C1 segment of cervical spinal cord (tissue), 14 donors: ENCODE data around the gene PLA2G4D.

Experiments used
- DNase-seq, 14 donors: peaks; one replicate each; lab custom pipeline; 2025; lab: John Stamatoyannopoulos, UW

PLA2G4D gene, protein sequence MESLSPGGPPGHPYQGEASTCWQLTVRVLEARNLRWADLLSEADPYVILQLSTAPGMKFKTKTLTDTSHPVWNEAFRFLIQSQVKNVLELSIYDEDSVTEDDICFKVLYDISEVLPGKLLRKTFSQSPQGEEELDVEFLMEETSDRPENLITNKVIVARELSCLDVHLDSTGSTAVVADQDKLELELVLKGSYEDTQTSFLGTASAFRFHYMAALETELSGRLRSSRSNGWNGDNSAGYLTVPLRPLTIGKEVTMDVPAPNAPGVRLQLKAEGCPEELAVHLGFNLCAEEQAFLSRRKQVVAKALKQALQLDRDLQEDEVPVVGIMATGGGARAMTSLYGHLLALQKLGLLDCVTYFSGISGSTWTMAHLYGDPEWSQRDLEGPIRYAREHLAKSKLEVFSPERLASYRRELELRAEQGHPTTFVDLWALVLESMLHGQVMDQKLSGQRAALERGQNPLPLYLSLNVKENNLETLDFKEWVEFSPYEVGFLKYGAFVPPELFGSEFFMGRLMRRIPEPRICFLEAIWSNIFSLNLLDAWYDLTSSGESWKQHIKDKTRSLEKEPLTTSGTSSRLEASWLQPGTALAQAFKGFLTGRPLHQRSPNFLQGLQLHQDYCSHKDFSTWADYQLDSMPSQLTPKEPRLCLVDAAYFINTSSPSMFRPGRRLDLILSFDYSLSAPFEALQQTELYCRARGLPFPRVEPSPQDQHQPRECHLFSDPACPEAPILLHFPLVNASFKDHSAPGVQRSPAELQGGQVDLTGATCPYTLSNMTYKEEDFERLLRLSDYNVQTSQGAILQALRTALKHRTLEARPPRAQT

DNA sequence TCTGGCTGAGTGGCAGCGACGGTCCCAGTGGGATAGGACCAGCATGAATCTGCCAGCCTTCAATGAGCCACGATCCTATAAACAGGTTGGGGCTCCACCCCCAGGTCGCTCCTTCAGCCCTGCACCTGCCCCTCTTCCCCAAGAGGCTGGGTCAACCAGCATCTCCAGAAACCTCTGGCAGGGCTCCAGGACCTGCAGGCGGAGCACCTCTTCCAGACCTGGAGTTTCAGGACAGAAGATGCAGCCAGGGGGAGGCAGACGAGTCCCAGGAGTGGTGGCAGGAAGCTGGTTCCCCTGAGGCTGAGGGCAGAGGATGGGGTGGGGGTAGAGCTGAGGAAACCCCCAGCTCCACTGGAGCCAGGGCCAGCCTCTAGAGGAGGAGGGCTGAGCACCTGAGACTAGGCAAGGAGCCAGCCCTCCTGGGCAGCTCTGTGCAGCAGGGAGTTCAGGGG is at the start of gene PLA2G4D:
Gene PLA2G4D (minus strand): TSS at position 51 of the 452 bp plus-strand sequence. CDS start 103 bp downstream, outside the sequence.
- no peak for DNase-seq

DNA sequence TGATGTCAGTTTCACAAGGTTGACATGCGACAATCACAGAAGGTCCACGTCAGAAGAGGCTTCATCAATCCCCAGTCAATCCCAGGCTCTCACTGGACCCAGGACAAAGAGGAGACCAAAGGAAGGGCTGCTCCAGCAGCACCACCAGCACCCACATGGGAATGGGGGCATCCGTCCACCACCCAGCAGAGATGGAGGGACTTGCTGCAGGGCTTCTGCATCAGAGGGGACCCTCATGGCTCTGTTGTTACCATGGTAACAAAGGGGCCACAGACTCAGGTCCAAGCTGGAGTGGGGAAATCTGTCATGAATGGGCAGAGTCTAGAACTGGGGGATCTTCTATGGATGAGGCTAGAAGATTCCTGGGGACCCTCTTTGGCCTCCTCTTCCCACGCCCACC is 49.0 kb upstream of the PLA2G4D start:
- no peak for DNase-seq

DNA sequence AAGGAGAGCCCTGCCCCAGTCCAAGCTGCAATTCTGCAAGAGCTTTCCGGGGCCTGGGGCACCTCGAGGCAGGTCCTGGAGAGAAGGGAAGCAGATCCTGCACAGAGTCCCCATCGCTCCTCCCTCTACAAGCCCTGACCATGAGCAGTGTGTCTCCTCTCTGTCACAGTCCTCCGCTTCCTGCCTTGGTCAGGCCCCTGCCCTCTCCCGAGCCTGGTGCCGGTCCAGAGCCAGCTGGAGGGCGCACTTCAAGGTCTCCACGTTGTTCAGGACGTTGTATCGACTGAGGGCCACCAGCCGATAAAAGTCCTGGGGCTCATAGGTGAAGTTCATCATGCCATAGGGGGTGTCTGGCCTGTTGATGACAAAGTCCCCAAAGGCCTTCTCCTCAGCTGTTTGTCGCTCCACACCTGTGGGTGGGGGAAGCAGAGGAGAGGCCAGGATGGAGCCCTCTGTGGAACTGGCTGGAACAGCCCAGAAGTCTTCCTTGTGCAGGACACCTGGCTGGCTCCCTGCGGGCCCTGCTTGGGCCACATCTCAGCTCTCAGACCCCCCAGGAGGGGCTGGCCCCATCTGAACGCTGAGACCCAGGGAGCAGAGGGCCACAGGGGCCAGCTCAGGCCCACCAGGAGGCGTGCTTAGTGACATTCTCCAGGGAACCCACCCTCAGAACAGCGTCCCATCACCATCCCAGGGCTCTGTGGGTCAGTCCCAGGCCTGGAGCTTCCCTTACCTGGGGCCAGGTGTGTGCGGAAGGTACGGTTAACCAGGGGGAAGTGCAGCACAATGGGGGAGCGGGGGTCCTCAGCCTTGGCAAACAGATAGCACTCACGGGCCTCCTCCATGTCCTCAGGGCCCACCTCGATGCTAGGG is 47.7 kb upstream of the PLA2G4D start:
- no peak for DNase-seq

DNA sequence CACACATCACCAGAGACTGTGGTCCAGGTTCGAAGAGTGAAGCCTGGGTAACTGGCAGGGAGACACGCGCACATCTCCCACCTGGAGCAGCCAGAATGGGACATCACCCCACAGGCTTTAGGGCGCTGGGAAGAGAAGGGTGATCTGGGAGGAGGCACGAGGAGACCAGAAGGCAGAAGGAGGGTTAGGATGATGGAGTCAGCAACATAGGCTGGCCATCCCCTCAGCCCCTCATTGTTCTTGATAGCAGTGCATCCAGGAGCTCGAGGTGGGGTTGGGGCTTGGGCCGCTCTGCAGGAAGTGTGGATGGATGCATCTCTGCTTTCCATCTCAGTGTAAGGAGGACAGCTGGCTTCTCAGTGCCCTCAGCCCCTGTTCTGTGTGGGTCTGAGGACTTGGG is 46.9 kb upstream of the PLA2G4D start:
- no peak for DNase-seq

DNA sequence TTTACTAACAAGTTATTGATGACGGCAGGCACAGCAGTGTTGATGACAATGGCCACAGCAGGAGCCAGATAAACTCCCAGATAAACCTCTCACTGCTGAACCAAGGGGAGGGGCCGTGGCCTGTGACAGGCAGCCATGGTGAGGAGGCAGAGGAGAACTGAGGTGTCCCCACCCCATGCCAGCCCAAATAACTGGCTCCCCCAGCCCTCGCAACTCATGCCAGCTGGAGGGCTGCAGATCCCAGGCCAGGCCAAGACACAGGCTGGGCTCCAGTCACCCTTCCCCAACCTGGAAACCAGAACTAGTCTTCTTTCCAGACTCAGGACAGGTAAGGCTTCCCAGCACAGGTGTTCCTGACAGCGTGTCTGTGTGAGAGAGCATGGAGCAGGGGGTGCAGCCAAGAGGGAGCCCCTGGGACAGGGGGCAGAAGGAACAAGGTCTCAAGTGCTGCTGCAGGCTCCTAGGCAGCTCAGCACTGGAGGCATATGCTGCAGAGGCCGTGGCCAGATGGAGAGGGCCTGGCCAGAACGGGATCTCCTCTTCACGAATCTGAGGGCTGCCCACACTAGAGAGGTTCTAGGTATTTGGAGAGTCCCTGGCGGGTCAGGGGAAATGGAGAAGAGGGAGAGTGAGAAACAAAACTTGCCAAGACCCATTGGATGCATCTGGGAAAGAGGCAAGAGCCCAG is 46.2 kb upstream of the PLA2G4D start:
- no peak for DNase-seq

DNA sequence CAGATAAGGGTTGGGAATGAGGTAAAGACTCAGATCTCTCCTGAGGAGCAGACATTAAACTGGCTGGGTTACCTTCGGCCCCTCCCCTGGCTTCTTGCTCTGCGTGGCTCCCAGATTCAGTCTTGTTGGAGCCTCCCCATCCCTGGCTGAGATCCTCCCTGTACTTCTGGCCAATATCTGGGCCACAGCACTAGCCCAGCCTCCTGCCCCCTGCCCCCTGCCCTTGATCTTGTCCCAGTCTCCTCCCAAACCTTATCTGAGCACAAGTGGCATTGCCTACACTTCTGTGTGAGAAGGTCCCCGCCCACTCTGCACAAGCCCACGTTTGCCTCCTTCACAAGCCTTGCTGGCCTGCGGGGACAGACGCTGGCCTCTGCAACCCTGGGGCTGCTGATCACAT is 45.2 kb upstream of the PLA2G4D start:
- no peak for DNase-seq

DNA sequence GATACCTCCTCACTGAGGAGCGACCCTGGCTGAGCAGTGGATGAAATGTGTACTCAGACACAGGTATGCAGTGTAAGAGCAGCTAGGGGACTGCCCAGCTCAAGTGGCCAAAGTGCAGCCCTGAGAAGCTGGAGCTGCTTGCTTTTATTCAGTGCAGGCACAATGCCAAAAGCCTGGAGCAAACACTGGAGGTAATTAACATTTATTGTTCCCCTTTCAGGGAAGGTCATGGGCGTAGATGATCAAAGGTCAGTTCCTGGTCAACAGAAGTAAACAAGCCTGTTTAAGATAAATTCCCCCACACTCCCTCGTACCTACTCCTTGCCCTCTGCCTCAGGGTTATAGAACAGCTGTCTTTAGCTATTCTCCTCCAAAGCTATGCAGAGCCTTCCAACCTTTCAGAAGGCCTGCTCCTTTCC is 44.6 kb upstream of the PLA2G4D start:
- DNase-seq = no peak

DNA sequence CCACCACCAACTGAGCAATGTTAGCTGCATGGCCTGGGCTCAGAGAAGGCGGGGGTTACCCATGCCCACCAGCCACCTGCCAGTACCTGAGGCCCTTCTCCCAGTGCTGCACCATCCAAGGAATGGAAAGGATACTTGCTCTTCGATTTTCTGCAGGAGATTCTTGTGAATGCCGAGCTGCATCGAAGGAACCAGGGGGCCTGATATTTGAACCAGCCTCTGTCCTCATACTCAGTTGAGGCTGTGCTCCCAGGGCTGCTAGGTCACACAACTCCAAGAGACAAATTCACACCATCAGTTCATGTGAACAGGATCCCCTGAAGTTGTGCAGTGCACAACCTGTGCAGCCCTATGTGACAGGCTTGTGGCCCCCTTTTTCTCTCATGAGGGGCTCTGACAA is 44.0 kb upstream of the PLA2G4D start:
- no peak for DNase-seq

DNA sequence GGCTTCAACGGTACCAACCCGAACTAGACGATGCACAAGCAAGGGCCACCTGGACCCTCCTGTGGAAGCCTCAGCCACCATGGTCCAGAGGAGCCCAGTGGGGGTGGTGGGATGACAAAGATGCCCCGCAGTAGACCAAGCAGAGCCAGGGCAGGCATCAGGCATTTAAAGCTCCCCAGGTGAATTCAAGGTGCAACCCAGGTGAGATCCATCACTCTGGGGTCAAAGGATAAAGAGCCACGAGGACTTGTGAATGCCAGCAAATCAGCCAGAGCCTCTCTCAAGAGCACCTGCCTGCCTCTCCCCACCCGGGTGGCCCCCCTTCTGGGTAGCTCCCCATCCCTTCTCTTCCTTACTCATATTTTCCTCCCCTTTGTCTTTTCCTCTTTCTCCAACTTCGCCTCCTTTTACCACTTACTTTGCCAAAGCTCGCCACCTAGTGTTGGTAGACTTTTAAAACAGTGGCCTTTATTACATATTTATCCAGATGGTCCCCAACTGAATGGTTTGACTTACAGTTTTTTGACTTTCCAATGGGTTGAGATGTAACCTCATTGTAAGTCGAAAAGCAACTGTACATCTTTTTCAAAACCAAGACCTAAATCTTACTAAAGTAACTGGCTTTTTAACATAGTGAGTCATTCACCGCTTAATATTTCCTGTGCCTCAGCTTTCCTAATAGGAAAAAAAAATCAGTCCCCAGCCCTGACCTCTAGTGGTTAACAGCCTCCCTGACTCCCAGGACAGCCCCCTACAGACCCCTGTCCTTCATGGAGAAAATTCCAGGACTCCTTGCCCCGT is 43.3 kb upstream of the PLA2G4D start:
- DNase-seq = peak in 1 of 14 donors; percentile 4

DNA sequence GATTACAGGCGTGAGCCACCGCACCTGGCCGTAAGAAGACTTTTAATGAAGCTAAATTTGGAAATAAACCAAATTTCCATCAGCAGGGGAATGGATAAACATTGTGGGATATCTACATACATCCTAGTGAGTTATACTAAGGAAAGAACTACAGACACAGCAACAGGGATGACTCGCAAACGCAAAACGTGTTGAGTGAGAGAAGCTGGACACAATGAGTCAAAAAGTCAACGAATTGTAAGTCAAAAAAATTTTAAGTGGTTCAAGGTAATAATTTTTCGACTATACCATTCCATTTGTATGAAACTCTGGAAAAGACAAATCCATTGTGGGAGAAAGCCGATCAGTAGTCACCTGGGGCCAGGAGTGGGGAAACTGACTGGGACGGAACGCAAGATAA is 42.2 kb upstream of the PLA2G4D start:
- DNase-seq = no peak

DNA sequence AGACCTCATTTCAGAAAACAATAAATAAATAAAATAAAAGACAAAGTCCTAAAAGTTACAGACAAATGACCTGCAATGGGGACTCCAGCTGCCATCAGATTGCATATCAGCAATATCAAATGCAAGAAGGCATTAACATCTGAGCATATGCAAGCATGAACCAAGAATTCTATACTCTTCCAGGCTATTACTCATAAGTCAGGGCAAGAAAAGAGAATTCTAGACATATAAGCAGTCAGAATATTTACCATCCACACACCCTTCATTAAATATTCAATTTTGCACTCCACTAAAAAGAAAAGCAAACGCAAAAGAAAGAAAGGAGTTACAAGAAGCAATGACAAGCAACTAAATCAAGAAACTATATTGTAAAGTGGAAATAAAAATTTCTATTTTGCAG is 41.0 kb upstream of the PLA2G4D start:
- no peak for DNase-seq

DNA sequence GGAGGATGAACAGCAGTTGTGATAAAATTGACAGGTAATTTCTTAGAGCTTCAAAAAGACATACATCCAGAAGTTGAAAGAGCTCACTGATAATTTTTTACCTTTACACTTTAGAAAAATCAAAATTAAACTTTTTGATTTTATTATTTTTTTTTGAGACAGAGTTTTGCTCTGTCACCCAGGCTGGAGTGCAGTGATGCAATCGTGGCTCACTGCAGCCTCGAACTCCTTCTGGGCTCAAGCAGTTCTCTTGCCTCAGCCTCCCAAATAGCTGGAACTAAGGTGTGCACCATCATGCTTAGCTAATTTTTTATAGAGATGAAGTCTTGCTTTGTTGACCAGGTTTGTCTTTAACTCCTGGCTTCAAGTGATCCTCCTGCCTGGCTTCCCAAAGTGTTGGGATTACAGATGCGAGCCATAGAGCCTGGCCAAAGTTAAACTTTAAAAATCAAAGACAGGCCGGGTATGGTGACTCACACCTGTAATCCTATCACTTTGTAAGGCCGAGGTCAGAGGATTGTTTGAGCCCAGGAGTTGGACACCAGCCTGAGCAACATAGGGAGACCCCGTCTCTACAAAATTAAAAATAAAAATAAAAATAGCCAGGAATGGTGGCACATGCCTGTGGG is 40.4 kb upstream of the PLA2G4D start:
- no peak for DNase-seq

DNA sequence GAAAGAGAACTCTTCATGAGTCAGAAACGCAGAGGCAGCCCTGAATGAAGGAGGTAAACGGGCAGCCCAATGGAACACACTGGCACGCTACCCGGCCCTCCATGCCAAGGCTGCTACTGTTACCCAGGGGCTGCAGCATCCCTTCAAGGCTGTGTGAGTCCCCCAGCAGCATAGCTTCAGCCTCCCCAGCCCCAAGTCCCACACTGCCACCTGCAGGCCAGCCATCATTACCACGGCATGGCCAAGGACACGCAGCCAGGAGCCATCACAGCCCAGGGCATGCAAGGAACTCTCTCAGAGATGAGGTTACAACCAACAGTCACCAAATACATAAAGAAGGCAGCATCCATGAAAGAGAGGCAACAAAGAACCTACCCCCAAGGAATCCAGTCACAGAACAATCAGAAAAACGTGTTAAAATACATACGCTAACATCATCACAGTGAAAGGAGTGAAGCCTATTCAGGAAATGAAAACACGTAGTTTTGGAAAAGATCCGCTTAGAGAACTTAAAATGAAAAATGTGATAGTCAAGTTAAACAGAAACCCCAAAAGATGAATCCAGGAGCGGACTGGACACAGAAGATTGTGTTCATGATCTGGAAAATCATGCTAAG is 39.6 kb upstream of the PLA2G4D start:
- peak in 3 of 14 donors; percentile 12 to 22 (median 17) for DNase-seq

DNA sequence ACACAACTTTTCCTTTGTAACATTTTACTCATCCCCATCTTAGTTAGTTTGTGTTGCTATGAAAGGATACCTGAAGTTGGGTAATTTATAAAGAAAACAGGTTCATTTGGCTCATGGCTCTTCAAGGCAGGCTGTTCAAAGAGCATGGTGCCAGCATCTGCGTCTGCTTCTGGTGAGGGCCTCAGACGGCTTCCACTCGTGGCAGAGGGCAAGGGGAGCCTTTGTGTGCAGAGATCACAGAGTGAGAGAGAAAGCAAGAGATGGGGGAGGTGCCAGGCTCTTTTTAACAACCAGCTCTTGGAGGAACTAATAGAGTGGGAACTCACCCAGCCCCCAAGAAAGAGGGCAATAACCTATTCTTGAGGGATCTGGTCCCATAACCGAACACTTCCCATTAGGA is 39.0 kb upstream of the PLA2G4D start:
- no peak for DNase-seq

DNA sequence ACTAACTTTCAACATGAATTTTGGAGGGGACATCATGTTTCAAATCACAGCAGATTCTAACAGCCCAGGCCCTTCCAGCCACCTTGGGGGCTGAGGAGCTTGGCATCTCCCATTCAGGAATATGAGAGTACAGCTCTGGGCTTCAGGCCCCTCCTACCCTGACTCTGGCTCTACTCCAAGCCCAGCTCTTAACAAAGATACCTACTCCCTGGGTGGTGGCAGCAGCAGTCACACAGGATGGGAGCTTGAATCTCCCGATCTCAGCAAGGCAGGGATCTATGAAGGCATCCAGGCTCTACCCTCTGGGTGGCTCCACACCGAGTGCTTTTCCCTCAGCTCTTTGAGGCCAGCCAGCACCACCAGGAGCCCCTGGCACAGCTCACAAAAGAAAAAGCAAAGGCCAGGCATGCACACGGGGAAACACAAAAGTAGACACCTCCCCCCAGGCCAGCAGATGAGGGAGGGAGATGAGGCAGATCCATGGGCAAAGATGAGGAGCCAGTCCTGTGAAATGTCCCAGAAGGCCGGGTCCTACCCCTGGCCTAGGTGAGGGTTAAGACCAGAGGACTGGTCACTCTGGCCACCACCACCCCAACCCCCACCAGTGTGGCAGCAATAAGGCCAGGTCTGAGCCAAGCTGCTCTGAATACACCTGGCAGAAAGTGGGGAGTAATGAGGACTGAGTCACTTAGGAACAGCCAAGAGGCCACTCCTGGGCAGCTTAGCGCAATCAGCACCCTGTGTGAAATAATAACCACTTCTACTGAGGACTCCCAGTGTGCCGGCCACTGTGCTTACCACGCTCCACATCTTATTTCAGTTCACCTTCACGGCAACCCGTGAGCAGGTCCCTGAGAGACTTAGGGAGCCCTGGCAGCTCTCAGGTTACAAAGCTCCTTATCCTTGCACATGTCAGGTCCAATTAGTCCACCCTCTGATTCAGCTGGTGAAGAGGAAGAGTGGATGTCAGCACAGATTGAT is 37.8 kb upstream of the PLA2G4D start:
- DNase-seq = no peak

DNA sequence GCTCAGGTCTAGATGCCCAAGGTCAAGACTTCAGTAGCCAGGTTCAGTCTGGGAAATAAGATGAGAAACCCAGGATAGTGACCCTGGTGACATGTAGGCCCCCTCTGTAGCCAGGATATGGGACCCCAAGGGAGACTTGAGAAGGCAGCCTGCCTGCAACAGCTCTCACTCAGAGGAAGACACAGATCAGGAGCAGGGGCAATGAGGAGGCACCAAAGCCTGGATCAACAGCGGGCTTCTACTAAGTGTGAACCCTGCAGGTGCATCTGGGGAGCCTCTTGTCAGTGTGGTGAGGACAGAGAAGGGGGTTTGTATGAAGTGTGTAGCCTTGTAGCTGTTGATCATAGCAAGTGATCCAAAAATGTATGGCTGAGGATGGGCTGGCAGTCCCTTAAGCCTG is 36.6 kb upstream of the PLA2G4D start:
- no peak for DNase-seq

DNA sequence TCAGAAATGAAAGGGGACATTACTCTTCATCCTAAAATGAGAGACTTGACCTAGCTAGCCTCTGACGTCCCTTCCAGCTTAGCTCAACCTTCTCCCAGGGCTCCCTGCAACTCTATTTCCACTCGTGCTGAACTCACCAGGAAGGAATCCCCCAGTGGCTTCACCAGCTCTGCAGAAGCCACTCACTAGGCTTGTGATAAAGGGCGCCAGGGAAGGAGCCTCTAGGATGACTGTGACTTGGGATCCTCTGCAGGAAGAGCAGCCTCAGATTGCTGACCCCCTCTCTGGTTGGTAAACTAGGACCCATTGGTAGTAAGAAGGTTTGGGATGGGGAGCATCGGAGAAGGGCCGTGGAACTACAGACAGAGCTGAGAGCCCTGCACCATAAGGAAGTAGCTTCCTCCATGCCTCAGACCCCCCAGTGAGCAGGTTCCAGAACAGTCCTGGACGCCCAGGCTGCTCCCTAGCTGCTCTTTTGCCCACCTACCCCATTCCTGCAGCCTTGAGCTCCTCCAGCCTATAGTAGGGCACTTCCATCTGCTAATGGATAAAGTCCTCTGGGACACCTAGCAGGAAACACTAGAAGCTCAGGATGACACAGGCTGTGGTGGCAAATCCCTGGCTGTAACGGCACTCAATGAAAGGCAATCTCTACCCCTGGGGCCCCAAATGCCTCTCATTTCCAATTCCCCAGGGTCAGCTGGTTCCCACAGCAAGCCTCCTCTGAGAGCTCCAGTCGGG is 36.1 kb upstream of the PLA2G4D start:
- no peak for DNase-seq
